Measurements from ENCODE around the gene OTOP1.
"Not testable (repeated sequence)": the region's sequence is repeated elsewhere in the genome, so short reads cannot be mapped to it uniquely, and the experiment has no call there.

The OTOP1 gene

GRCh38 chr4:4203688-4204400, 22.9 kb downstream of the OTOP1 start:
- Histone ChIP-seq H3K27me3 (ENCODE audit: control insufficient read depth in 1 of 2, insufficient read depth in 2 of 2, low read length in 2 of 2) (no peaks in the 10 kb centered on the region), H3K4me1 (ENCODE audit: control insufficient read depth in 1 of 2, insufficient read depth in 2 of 2, low read length in 2 of 2) (no peaks in the 10 kb centered on the region), H3K27ac (ENCODE audit: low read depth, low read length) (no peak overlapping the region), H3K9me3 (ENCODE audit: control insufficient read depth in 1 of 2, low read length in 2 of 2) (no peaks in the 10 kb centered on the region), H3K9ac (ENCODE audit: low read depth in 1 of 2, low read length in 2 of 2) (no peak overlapping the region), H3K4me3 (ENCODE audit: low read depth in 1 of 2, low read length in 2 of 2) (no peak overlapping the region), H3K36me3 (ENCODE audit: control insufficient read depth in 1 of 2, insufficient read depth in 2 of 2, low read length in 2 of 2) (no peaks in the 10 kb centered on the region)

- H3K9ac ChIP-seq (ENCODE audit: low read depth in 1 of 2, low read length in 2 of 2), result no peak overlapping the region
- no peaks in the 10 kb centered on the region for H3K36me3 ChIP-seq (ENCODE audit: control insufficient read depth in 1 of 2, insufficient read depth in 2 of 2, low read length in 2 of 2)
- H3K4me1 ChIP-seq (ENCODE audit: control insufficient read depth in 1 of 2, insufficient read depth in 2 of 2, low read length in 2 of 2), result no peaks in the 10 kb centered on the region
- H3K27ac ChIP-seq (ENCODE audit: low read depth, low read length), result no peak overlapping the region
- no peaks in the 10 kb centered on the region for H3K9me3 ChIP-seq (ENCODE audit: control insufficient read depth in 1 of 2, low read length in 2 of 2)
- H3K27me3 ChIP-seq (ENCODE audit: control insufficient read depth in 1 of 2, insufficient read depth in 2 of 2, low read length in 2 of 2), result no peaks in the 10 kb centered on the region
- no peak overlapping the region for H3K4me3 ChIP-seq (ENCODE audit: low read depth in 1 of 2, low read length in 2 of 2)
Measured at GRCh38 chr4:4202510-4202909, 24.2 kb downstream of the OTOP1 start.

- Histone ChIP-seq H3K36me3 (ENCODE audit: control insufficient read depth in 1 of 2, insufficient read depth in 2 of 2, low read length in 2 of 2) (no peaks in the 10 kb centered on the region), H3K27me3 (ENCODE audit: control insufficient read depth in 1 of 2, insufficient read depth in 2 of 2, low read length in 2 of 2) (no peaks in the 10 kb centered on the region), H3K9ac (ENCODE audit: low read depth in 1 of 2, low read length in 2 of 2) (no peak overlapping the region), H3K4me1 (ENCODE audit: control insufficient read depth in 1 of 2, insufficient read depth in 2 of 2, low read length in 2 of 2) (no peaks in the 10 kb centered on the region), H3K9me3 (ENCODE audit: control insufficient read depth in 1 of 2, low read length in 2 of 2) (no peaks in the 10 kb centered on the region), H3K27ac (ENCODE audit: low read depth, low read length) (no peak overlapping the region), H3K4me3 (ENCODE audit: low read depth in 1 of 2, low read length in 2 of 2) (no peak overlapping the region)
Measured at GRCh38 chr4:4200624-4201023, 26.1 kb downstream of the OTOP1 start.

- Histone ChIP-seq H3K4me1 (ENCODE audit: control insufficient read depth in 1 of 2, insufficient read depth in 2 of 2, low read length in 2 of 2) (no peaks in the 10 kb centered on the region), H3K27me3 (ENCODE audit: control insufficient read depth in 1 of 2, insufficient read depth in 2 of 2, low read length in 2 of 2) (no peaks in the 10 kb centered on the region), H3K27ac (ENCODE audit: low read depth, low read length) (no peak overlapping the region), H3K9ac (ENCODE audit: low read depth in 1 of 2, low read length in 2 of 2) (no peak overlapping the region), H3K36me3 (ENCODE audit: control insufficient read depth in 1 of 2, insufficient read depth in 2 of 2, low read length in 2 of 2) (no peaks in the 10 kb centered on the region), H3K4me3 (ENCODE audit: low read depth in 1 of 2, low read length in 2 of 2) (no peak overlapping the region), H3K9me3 (ENCODE audit: control insufficient read depth in 1 of 2, low read length in 2 of 2) (no peaks in the 10 kb centered on the region)
Measured at GRCh38 chr4:4195354-4195753, 31.4 kb downstream of the OTOP1 start.

- not testable (repeated sequence) for H3K36me3 ChIP-seq (ENCODE audit: control insufficient read depth in 1 of 2, insufficient read depth in 2 of 2, low read length in 2 of 2); H3K4me3 ChIP-seq (ENCODE audit: low read depth in 1 of 2, low read length in 2 of 2); H3K9ac ChIP-seq (ENCODE audit: low read depth in 1 of 2, low read length in 2 of 2); H3K9me3 ChIP-seq (ENCODE audit: control insufficient read depth in 1 of 2, low read length in 2 of 2); H3K4me1 ChIP-seq (ENCODE audit: control insufficient read depth in 1 of 2, insufficient read depth in 2 of 2, low read length in 2 of 2); H3K27me3 ChIP-seq (ENCODE audit: control insufficient read depth in 1 of 2, insufficient read depth in 2 of 2, low read length in 2 of 2); H3K27ac ChIP-seq (ENCODE audit: low read depth, low read length)
Measured at GRCh38 chr4:4188557-4188956, 38.2 kb downstream of the OTOP1 start.

- Histone ChIP-seq H3K9me3 (ENCODE audit: control insufficient read depth in 1 of 2, low read length in 2 of 2) (no peaks in the 10 kb centered on the region), H3K9ac (ENCODE audit: low read depth in 1 of 2, low read length in 2 of 2) (no peak overlapping the region), H3K27me3 (ENCODE audit: control insufficient read depth in 1 of 2, insufficient read depth in 2 of 2, low read length in 2 of 2) (no peaks in the 10 kb centered on the region), H3K4me3 (ENCODE audit: low read depth in 1 of 2, low read length in 2 of 2) (no peak overlapping the region), H3K4me1 (ENCODE audit: control insufficient read depth in 1 of 2, insufficient read depth in 2 of 2, low read length in 2 of 2) (no peaks in the 10 kb centered on the region), H3K27ac (ENCODE audit: low read depth, low read length) (no peak overlapping the region), H3K36me3 (ENCODE audit: control insufficient read depth in 1 of 2, insufficient read depth in 2 of 2, low read length in 2 of 2) (no peaks in the 10 kb centered on the region)
Measured at GRCh38 chr4:4185528-4185927, 41.2 kb downstream of the OTOP1 start.

GRCh38 chr4:4182835-4183568, 43.7 kb downstream of the OTOP1 start:
- H3K9me3 ChIP-seq (ENCODE audit: control insufficient read depth in 1 of 2, low read length in 2 of 2), result no peaks in the 10 kb centered on the region

GRCh38 chr4:4170596-4171150, 56.1 kb downstream of the OTOP1 start:
- H3K9ac ChIP-seq (ENCODE audit: low read depth in 1 of 2, low read length in 2 of 2), result no peak overlapping the region
- H3K36me3 ChIP-seq (ENCODE audit: control insufficient read depth in 1 of 2, insufficient read depth in 2 of 2, low read length in 2 of 2), result no peaks in the 10 kb centered on the region
- H3K4me1 ChIP-seq (ENCODE audit: control insufficient read depth in 1 of 2, insufficient read depth in 2 of 2, low read length in 2 of 2), result no peaks in the 10 kb centered on the region
- H3K27me3 ChIP-seq (ENCODE audit: control insufficient read depth in 1 of 2, insufficient read depth in 2 of 2, low read length in 2 of 2), result no peaks in the 10 kb centered on the region
- no peaks in the 10 kb centered on the region for H3K9me3 ChIP-seq (ENCODE audit: control insufficient read depth in 1 of 2, low read length in 2 of 2)
- H3K4me3 ChIP-seq (ENCODE audit: low read depth in 1 of 2, low read length in 2 of 2), result no peak overlapping the region
- H3K27ac ChIP-seq (ENCODE audit: low read depth, low read length), result no peak overlapping the region

More at GRCh38 chr4:4182835-4183568, 43.7 kb downstream of the OTOP1 start:
- Histone ChIP-seq H3K4me1 (ENCODE audit: control insufficient read depth in 1 of 2, insufficient read depth in 2 of 2, low read length in 2 of 2) (no peaks in the 10 kb centered on the region), H3K27ac (ENCODE audit: low read depth, low read length) (no peak overlapping the region), H3K36me3 (ENCODE audit: control insufficient read depth in 1 of 2, insufficient read depth in 2 of 2, low read length in 2 of 2) (no peaks in the 10 kb centered on the region), H3K27me3 (ENCODE audit: control insufficient read depth in 1 of 2, insufficient read depth in 2 of 2, low read length in 2 of 2) (no peaks in the 10 kb centered on the region), H3K4me3 (ENCODE audit: low read depth in 1 of 2, low read length in 2 of 2) (no peak overlapping the region), H3K9ac (ENCODE audit: low read depth in 1 of 2, low read length in 2 of 2) (no peak overlapping the region)

- H3K9me3 ChIP-seq (ENCODE audit: control insufficient read depth in 1 of 2, low read length in 2 of 2); H3K9ac ChIP-seq (ENCODE audit: low read depth in 1 of 2, low read length in 2 of 2); H3K36me3 ChIP-seq (ENCODE audit: control insufficient read depth in 1 of 2, insufficient read depth in 2 of 2, low read length in 2 of 2); H3K27ac ChIP-seq (ENCODE audit: low read depth, low read length); H3K27me3 ChIP-seq (ENCODE audit: control insufficient read depth in 1 of 2, insufficient read depth in 2 of 2, low read length in 2 of 2); H3K4me3 ChIP-seq (ENCODE audit: low read depth in 1 of 2, low read length in 2 of 2); H3K4me1 ChIP-seq (ENCODE audit: control insufficient read depth in 1 of 2, insufficient read depth in 2 of 2, low read length in 2 of 2): not testable (repeated sequence)
Measured at GRCh38 chr4:4167981-4168780, 58.5 kb downstream of the OTOP1 start.

- not testable (repeated sequence) for H3K27me3 ChIP-seq (ENCODE audit: control insufficient read depth in 1 of 2, insufficient read depth in 2 of 2, low read length in 2 of 2); H3K4me3 ChIP-seq (ENCODE audit: low read depth in 1 of 2, low read length in 2 of 2); H3K36me3 ChIP-seq (ENCODE audit: control insufficient read depth in 1 of 2, insufficient read depth in 2 of 2, low read length in 2 of 2); H3K9me3 ChIP-seq (ENCODE audit: control insufficient read depth in 1 of 2, low read length in 2 of 2); H3K4me1 ChIP-seq (ENCODE audit: control insufficient read depth in 1 of 2, insufficient read depth in 2 of 2, low read length in 2 of 2); H3K27ac ChIP-seq (ENCODE audit: low read depth, low read length); H3K9ac ChIP-seq (ENCODE audit: low read depth in 1 of 2, low read length in 2 of 2)
Measured at GRCh38 chr4:4166986-4167385, 59.7 kb downstream of the OTOP1 start.

Data from duodenal mucosa (tissue), 2 donors.